HG03159 (cell line): ENCODE measurements around the gene CRYBG1.
"Not testable (repeated sequence)": the region's sequence is repeated elsewhere in the genome, so short reads cannot be mapped to it uniquely, and the experiment has no call there.

ENCODE experiments used
- ATAC-seq: cut with Tn5 transposase; IDR thresholded peaks from one replicate; pipeline ENCODE4 v1.9.1; 2021; ENCODE audit warnings: mild to moderate bottlenecking, moderate library complexity; ENCODE audit not compliant: unreplicated experiment

Gene CRYBG1

DNA sequence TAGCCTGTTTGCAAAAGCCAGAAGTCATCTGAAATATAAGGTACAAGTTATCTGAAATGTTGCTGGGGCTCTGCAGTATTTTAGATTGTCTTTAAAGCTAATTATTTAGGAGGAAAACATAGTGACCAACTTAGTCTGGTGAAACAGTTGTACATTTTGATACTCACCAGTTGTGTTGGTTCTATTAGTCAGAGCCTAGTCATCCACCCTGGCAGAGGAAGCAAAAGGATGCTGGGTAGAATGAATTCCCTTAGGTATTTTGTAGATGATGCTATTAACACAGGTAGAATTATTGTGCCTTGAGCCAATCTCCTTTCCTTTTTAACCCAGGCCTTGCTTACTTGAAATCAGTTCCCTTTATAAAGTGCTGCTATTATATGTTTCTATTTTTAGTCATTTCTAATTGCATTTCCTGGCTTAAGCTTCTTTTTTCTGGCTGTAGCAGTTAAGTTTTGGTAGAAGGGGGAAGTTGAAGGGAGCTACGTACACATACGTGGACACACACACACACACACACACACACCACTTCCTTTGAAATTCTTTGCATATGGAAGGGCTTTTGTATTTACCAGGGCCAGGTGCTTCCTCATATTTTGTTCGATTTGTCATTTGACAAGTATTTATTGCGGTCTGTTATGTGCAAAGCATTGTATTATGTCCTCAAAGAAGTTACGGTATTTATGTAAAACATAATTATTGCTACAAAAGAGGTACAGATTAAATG is 186.3 kb downstream of the CRYBG1 start:
- no peak for ATAC-seq

- ATAC-seq = no peak
Measured at GRCh38 chr6:106547601-106548453, 187.3 kb downstream of the CRYBG1 start.

- ATAC-seq = not testable (repeated sequence)
Measured at GRCh38 chr6:106548926-106549455, 188.5 kb downstream of the CRYBG1 start.

DNA sequence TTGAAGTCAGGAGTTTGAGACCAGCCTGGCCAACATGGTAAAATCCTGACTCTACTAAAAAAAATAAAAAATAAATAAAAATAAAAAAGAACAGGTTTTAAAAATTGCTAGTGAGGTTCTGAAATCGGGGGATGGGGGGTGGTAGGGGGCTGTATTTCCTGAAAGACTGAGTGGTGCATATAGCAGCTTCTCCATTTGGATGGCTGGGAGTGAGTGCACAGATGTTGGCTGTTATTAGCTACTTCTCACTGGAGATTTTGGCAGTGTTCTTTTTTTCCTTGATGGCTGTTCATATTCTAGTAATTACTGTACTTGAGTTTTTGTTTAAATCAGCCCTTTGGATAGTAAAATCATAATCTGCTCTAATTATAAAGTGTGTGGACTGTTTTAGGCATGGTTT is 189.0 kb downstream of the CRYBG1 start:
- no peak for ATAC-seq

GRCh38 chr6:106551155-106551554 is 190.6 kb downstream of the CRYBG1 start:
- ATAC-seq = no peak

DNA sequence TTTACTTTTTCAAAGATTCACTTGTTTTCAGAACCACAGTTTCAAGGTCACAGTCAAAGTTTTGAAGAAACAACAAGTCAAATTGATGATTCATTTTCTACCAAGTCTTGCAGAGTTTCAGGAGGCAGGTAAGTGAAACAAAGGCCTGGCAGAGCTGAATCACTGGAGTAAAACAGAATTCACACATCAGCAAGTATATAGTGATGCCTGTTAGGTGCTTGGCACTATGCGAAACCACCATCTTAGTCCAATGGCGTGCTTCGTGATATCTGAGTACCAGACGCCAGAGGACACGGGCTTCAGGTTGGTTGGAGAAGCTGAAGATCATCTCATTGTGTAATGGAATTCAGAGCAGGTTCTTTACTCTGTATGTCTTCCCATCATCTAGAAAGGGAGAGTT is 192.9 kb downstream of the CRYBG1 start:
- ATAC-seq = no peak

DNA sequence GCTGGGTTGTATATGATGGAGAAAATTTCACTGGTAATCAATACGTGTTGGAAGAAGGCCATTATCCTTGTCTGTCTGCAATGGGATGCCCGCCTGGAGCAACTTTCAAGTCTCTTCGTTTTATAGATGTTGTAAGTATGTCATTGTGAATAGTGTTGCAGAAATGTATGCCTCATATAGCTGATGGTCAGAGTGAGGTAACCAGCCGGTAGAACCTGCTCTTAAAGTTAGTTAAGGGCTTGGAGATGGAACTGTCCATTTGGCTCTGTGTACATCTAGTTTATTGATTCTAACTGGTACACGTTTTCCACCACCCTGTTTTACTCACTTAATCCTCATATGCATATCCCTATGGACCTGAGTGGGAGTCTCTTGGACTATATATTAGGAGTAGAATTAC is 195.2 kb downstream of the CRYBG1 start:
- no peak for ATAC-seq

- ATAC-seq = no peak
Measured at GRCh38 chr6:106556368-106556960, 195.9 kb downstream of the CRYBG1 start.

- ATAC-seq = no peak
Measured at GRCh38 chr6:106557837-106558236, 197.3 kb downstream of the CRYBG1 start.

DNA sequence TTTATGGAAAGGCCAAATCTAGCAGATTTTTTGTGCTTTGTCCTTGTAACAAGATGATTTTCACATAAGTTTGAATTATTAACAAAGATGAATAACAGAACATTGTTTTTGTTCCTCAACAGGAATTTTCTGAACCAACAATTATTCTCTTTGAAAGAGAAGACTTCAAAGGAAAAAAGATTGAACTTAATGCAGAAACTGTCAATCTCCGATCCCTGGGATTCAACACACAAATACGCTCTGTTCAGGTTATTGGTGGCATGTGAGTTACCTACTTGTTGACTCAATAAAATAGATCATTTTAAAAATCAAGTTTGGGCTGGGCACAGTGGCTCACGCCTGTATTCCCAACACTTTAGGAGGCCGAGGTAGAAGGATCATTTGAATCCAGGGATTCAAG is 197.8 kb downstream of the CRYBG1 start:
- no peak for ATAC-seq

DNA sequence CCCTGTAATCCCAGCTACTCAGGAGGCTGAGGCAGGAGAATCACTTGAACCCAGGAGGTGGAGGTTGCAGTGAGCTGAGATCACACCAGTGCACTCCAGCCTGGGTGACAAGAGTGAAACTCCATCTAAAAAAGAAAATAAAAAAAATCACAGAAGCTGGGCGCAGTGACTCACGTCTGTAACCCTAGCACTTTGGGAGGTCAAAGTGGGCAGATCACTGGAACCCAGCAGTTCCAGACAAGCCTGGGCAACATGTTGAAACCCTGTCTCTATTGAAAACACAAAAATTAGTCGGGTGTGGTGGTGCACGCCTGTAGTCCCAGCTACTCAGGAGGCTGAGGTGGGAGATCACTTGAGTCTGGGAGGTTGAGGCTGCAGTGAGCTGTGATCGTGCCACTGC is 199.1 kb downstream of the CRYBG1 start:
- ATAC-seq = not testable (repeated sequence)

- no peak for ATAC-seq
Measured at GRCh38 chr6:106560996-106561685, 200.6 kb downstream of the CRYBG1 start.

DNA sequence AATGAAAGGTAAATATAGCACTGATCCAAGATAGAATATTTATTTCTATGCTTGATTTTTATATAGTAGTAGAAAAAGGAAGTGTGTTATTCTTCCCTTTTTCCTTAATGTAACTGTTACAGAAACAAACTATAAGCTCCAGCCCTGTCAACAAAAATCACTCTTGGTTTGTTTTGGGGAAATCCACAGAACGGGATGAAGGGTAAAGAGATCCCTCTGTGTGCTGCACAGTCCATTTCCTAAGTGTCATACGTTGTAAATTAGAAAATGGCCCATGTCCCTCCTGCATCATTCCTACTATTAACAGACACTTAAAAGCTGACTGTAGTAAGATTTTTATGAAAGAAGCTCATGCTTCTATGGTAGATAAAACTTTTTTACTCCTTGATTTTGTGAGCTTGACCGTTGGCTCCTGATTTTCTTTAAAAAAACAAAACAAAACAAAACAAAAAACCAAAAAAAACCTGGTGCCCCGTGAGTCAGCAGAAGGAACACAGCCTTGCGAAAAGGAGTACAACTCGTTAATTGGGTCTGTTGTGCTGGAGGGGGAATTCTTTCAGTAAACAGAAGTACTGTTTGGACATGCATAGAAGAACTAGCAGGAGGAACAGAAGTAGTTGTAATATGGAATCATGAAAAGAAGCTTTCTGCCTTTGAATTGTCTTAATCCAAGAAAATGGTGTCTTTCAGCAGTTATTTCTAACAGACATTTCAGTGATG is 201.3 kb downstream of the CRYBG1 start:
- no peak for ATAC-seq

GRCh38 chr6:106563614-106564013 is 203.1 kb downstream of the CRYBG1 start:
- no peak for ATAC-seq

DNA sequence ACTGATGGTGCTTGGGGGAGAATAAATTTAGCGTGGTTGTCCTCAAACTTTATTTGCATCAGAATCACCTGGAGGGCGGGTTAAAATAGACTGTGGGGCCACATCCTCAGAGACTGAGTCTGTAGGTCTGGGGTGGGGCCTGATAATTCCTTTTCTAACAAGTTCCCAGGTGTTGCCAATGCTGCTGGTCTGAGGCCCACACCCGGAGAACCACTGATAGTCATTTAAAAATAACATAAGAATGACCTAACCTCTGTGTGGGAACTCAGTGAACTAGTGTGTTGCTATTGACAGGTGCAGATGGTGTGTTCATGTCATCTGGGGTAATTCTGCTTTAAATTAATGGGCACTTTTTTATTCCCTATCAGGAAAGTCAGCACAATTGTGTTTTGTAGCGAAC is 204.0 kb downstream of the CRYBG1 start:
- no peak for ATAC-seq

DNA sequence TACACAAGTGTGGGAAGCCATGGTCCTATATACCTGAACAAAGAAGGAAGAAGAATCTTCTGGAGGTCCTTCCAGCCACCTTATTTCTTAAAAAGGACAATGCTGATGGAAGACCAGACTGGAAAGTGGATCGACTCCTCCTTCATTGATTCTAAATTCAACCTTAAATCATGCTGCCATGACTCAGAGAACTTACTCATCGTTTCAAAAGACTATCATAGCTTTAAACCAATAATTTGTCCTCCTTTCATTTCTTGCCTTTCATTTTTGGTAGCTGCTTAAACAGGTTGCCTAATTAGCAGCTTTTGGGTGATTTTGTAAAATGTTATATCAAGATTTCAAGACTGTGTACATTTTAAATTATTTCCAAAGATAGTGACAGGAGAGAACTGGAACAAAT is 208.0 kb downstream of the CRYBG1 start:
- ATAC-seq = no peak

DNA sequence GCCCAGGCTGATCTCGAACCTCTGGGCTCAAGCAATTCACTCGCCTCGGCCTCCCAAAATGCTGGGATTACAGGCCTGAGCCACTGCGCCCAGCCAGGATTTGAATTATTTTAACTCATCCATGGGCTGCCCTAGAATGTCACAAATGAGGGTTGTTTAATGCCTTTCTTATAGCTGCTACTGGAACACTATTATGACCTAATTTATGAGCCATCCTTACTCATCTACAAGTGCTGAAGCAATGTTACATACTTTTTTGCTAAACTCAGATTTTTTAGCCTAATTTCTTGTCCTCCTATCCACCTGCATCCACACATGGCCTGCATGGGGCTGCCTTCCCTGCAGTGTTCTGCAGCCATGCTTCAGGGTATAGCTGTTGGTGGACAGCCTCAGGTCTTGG is 208.9 kb downstream of the CRYBG1 start:
- no peak for ATAC-seq

GRCh38 chr6:106572436-106572835 is 211.9 kb downstream of the CRYBG1 start:
- no peak for ATAC-seq

DNA sequence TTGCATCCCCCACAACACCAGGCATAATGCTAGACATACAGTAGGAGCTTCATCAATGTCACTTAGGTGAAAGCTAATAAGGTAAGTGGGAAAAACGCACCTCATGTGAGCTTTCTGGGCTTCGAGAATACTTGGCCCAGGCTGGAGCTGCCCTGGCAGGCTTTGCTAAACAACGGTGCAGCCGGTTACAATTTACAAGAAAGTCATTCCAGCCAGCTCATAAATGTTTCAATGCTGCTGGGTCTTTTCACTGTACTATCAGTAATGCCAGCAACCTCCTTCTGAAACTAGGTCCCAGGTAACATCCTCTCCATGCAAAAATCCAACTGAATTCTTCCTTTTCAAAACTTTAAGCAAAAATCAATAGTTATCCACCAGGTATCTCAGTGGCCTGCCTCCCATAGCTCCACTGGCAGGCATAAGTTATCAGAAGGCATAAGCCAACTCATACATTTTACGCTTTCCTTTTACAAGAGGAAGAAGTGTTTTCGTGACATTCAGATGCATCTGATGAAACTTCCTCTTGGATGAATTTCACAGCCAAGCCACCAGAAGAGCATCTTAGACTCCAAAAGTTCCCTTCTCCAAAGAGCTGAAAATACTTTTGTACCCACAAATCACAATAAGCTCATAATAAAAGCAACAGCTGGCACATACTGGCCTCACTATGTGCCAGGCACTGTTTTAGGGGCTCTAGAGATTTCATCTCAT is 212.5 kb downstream of the CRYBG1 start:
- ATAC-seq = no peak
